Measurements from ENCODE around the gene AKT1S1. TPM values are rescaled to one million over a fixed set of nuclear protein-coding genes. Genes with fewer than 3 reads are reported as not detected.

AKT1S1 gene
- total RNA-seq, 4 donors from 2014 or later, result 2.6 to 26.7 (median 5.9) TPM

- no peaks in the 10 kb centered on the region for H3K36me3 ChIP-seq
- no peaks in the 10 kb centered on the region for H3K27me3 ChIP-seq
- no peak overlapping the region for H3K4me3 ChIP-seq
- H3K27ac ChIP-seq, result peak overlapping the region in 1 of 2 donors; percentile 11
- H3K4me1 ChIP-seq, result peaks cover 0 to 11% of the 10 kb centered on the region in 2 donors
- intact Hi-C loops (cut with DNase I; ENCODE audit: low total_unique reads), result no loop called here
- DNase-seq, result no peak
- TF ChIP-seq CTCF (IDR thresholded peaks at IDR 0.05) (no peak), POLR2A (IDR thresholded peaks at IDR 0.05) (no peak)
- no peaks in the 10 kb centered on the region for H3K9me3 ChIP-seq
Observed at GRCh38 chr19:49853852-49854377, 23.2 kb downstream of the AKT1S1 start.

GRCh38 chr19:49852631-49853126 lies 24.5 kb downstream of the AKT1S1 start:
- no peaks in the 10 kb centered on the region for H3K9me3 ChIP-seq
- no peak for DNase-seq
- H3K27me3 ChIP-seq, result no peaks in the 10 kb centered on the region
- peaks cover 0 to 11% of the 10 kb centered on the region in 2 donors for H3K4me1 ChIP-seq
- peak overlapping the region; percentile 87 to 93 for H3K4me3 ChIP-seq
- intact Hi-C loops (cut with DNase I; ENCODE audit: low total_unique reads), result no loop called here
- H3K36me3 ChIP-seq, result no peaks in the 10 kb centered on the region
- TF ChIP-seq CTCF (IDR thresholded peaks at IDR 0.05), result no peak
- TF ChIP-seq POLR2A (IDR thresholded peaks at IDR 0.05), result no peak
- H3K27ac ChIP-seq, result no peak overlapping the region

- no peaks in the 10 kb centered on the region for H3K27me3 ChIP-seq
- H3K9me3 ChIP-seq, result no peaks in the 10 kb centered on the region
- intact Hi-C loops (cut with DNase I; ENCODE audit: low total_unique reads), result no loop called here
- peak overlapping the region; percentile 100 for H3K27ac ChIP-seq
- DNase-seq, result peak; percentile 40 to 51
- H3K4me1 ChIP-seq, result peaks cover 0 to 11% of the 10 kb centered on the region in 2 donors
- no peaks in the 10 kb centered on the region for H3K36me3 ChIP-seq
- no peak for TF ChIP-seq POLR2A (IDR thresholded peaks at IDR 0.05)
- TF ChIP-seq CTCF (IDR thresholded peaks at IDR 0.05), result no peak
- H3K4me3 ChIP-seq, result peak overlapping the region; percentile 87 to 93
Observed at GRCh38 chr19:49851456-49852259, 25.5 kb downstream of the AKT1S1 start.

GRCh38 chr19:49850487-49851342 lies 26.4 kb downstream of the AKT1S1 start, which contains the start of gene PTOV1:
Gene PTOV1, plus strand, starts transcription at chr19:49851159.
- no peaks in the 10 kb centered on the region for H3K27me3 ChIP-seq
- no peaks in the 10 kb centered on the region for H3K9me3 ChIP-seq
- TF ChIP-seq CTCF (IDR thresholded peaks at IDR 0.05), result peak in 1 of 4 experiments; percentile 11
- peak; percentile 66 to 91 for TF ChIP-seq POLR2A (IDR thresholded peaks at IDR 0.05)
- H3K4me3 ChIP-seq, result peak within 1 kb of the TSS; percentile 87 to 93
- H3K4me1 ChIP-seq, result peaks cover 0 to 11% of the 10 kb centered on the region in 2 donors
- intact Hi-C loops (cut with DNase I; ENCODE audit: low total_unique reads), result no loop called here
- peak; percentile 92 to 93 for DNase-seq
- no peaks in the 10 kb centered on the region for H3K36me3 ChIP-seq
- peak within 1 kb of the TSS; percentile 100 for H3K27ac ChIP-seq
